Activated naive CD8-positive, alpha-beta T cell treated with anti-CD3 and anti-CD28 coated beads for 36 hours (primary cell): Measurements from ENCODE around the gene PTPRN2. TPM values are rescaled to one million over a fixed set of nuclear protein-coding genes. Genes with fewer than 3 reads are reported as not detected.
"Not testable (repeated sequence)": the region's sequence is repeated elsewhere in the genome, so short reads cannot be mapped to it uniquely, and the experiment has no call there.

Experiments used
- DNase-seq: peaks from one replicate; pipeline ENCODE4 v3.0.0; 2021
- H3K27ac Mint-ChIP-seq: one replicate; pipeline ENCODE4 v1.8.0; 2022; ENCODE audit warnings: mild to moderate bottlenecking, moderate library complexity, mixed read lengths
- H3K27me3 Mint-ChIP-seq: one replicate; pipeline ENCODE4 v1.8.0; 2022; ENCODE audit warnings: mild to moderate bottlenecking, mixed read lengths
- H3K36me3 Mint-ChIP-seq: one replicate; pipeline ENCODE4 v1.8.0; 2021; ENCODE audit warnings: mild to moderate bottlenecking, mixed read lengths
- H3K4me1 Mint-ChIP-seq: one replicate; pipeline ENCODE4 v1.8.0; 2021; ENCODE audit warnings: mixed read lengths
- H3K4me3 Mint-ChIP-seq: one replicate; pipeline ENCODE4 v1.8.0; 2022; ENCODE audit warnings: mild to moderate bottlenecking, moderate library complexity, mixed read lengths
- H3K9me3 Mint-ChIP-seq: one replicate; pipeline ENCODE4 v1.8.0; 2022; ENCODE audit warnings: mixed read lengths
- total RNA-seq, 2 experiments: library from RNA; stranded (reverse); gene quantifications; one replicate each; pipeline ENCODE4 v1.2.3, GENCODE V29; 2021

PTPRN2 gene
- total RNA-seq, 2 experiments from 2014 or later: 0.72 to 0.74 TPM

GRCh38 chr7:157712666-157713235 lies 874.9 kb downstream of the PTPRN2 start:
- no peak for DNase-seq
- H3K36me3 Mint-ChIP-seq: no peaks in the 10 kb centered on the region
- H3K27ac Mint-ChIP-seq: no peak overlapping the region
- H3K9me3 Mint-ChIP-seq: no peaks in the 10 kb centered on the region
- H3K4me3 Mint-ChIP-seq: no peak overlapping the region
- H3K4me1 Mint-ChIP-seq: no peaks in the 10 kb centered on the region
- H3K27me3 Mint-ChIP-seq: peaks cover 7% of the 10 kb centered on the region

DNA sequence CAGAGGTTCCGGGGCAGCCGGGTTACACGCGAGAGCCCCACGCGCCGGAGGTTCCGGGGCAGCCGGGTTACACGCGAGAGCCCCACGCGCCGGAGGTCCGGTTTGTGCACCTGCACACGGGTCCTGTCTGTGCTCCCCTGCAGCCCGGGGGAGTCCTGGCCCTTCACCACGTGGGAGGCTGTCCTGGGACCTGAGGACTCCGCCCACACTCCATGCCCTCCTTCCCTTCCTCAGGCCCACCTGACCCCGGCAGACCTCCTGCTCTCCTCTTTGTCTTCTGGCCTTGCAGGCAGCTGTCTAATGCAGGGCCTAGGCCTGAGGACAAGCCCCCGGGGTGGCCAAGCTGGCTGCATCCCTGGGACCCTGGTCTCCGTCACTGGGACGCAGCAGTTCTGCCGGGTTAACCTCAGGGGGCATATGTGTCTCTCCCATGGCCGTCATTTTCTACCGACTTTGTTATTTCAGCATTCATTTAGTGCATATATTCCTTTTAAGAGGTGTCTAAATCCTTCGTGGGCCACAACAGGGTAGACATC lies 876.2 kb downstream of the PTPRN2 start:
- H3K4me1 Mint-ChIP-seq: no peaks in the 10 kb centered on the region
- no peaks in the 10 kb centered on the region for H3K9me3 Mint-ChIP-seq
- no peak overlapping the region for H3K4me3 Mint-ChIP-seq
- no peak overlapping the region for H3K27ac Mint-ChIP-seq
- peaks cover 7% of the 10 kb centered on the region for H3K27me3 Mint-ChIP-seq
- DNase-seq: no peak
- no peaks in the 10 kb centered on the region for H3K36me3 Mint-ChIP-seq

DNA sequence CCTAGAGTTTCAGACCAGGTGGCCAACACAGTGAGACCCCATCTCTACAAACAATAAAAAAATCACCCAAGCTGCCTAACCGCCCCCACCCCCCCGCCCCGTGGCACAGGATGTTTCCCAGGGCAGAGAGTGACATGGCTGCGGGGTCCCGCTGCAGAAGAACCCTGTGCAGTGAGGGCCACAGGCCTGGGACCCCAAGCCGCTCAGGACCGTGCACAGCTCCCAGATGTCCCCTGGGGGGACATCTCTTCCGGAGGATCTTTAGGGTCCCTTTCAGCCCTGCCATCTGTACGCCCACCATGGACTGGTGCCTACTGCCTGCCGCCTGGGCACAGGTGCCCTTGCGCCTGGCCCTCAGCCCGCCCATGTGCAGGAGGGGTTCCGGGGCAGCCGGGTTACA lies 877.2 kb downstream of the PTPRN2 start:
- Mint-ChIP-seq H3K27me3 (peaks cover 7% of the 10 kb centered on the region), H3K4me3 (no peak overlapping the region), H3K9me3 (no peaks in the 10 kb centered on the region), H3K27ac (no peak overlapping the region), H3K36me3 (no peaks in the 10 kb centered on the region), H3K4me1 (no peaks in the 10 kb centered on the region)
- no peak for DNase-seq

DNA sequence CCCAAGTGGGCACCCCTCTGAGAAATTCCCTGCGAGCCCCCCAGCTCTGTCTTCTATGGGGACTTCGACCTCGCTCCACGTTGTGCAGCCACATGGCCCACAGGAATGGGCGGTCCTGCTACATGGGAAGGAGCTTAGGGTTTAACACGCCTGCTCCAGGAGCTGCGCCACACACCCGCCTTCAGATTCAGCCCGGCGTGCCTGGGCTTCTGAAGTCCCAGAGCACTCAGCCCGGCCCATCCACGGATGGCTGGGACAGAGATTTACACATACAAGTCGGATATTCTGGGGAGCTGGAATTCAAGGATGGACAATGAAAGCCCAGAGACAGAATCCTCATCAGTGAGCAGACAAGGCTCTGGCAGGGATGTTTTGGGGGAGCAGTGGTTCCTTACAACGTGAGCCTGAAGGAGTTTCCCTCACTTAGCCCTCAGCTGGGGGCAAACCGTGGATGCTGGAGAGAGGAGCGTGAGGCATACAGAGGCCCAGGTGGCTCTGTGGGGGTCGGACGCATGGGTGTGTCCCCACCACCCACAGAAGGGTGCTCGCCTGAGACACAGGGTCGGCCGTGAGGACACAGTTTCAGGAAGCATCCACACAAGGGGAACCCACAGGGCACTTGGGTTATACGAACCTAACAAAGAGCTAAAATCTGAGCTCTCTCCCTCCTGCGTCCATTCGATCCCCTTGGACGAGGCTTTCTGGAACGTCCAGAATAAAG lies 877.9 kb downstream of the PTPRN2 start:
- no peak for DNase-seq
- H3K27me3 Mint-ChIP-seq: peaks cover 7% of the 10 kb centered on the region

GRCh38 chr7:157708919-157709295 lies 878.7 kb downstream of the PTPRN2 start:
- Mint-ChIP-seq H3K4me1 (no peaks in the 10 kb centered on the region), H3K9me3 (no peaks in the 10 kb centered on the region), H3K4me3 (no peak overlapping the region), H3K27me3 (peaks cover 11% of the 10 kb centered on the region), H3K36me3 (no peaks in the 10 kb centered on the region), H3K27ac (no peak overlapping the region)
- DNase-seq: no peak

More for the DNA sequence above, 877.9 kb downstream of the PTPRN2 start:
- no peaks in the 10 kb centered on the region for H3K4me1 Mint-ChIP-seq
- H3K4me3 Mint-ChIP-seq: no peak overlapping the region
- H3K9me3 Mint-ChIP-seq: no peaks in the 10 kb centered on the region
- no peaks in the 10 kb centered on the region for H3K36me3 Mint-ChIP-seq
- no peak overlapping the region for H3K27ac Mint-ChIP-seq

GRCh38 chr7:157707983-157708918 lies 879.4 kb downstream of the PTPRN2 start:
- Mint-ChIP-seq H3K9me3 (no peaks in the 10 kb centered on the region), H3K27me3 (peaks cover 14% of the 10 kb centered on the region), H3K36me3 (no peaks in the 10 kb centered on the region), H3K4me3 (no peak overlapping the region), H3K4me1 (no peaks in the 10 kb centered on the region), H3K27ac (no peak overlapping the region)
- no peak for DNase-seq

DNA sequence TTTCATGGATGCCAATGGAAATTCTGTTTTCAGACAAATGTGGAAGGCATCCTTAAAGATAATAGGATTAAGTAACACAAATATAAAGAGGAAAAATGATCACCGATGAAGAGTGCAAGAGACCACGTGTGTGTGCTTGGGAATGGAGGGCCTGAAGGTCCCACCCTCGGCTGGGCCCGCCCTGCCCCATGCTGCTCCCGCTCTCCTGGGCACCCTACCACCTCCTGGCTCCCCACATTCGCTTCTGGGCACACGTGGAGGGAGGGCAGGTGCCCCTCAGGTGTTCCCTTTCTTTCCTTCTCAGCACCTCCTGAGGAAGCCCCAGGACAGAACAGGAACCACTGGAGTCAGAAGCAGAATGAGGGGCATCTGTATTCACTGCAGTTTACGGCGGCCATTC lies 883.3 kb downstream of the PTPRN2 start:
- Mint-ChIP-seq H3K9me3 (no peaks in the 10 kb centered on the region), H3K36me3 (no peaks in the 10 kb centered on the region), H3K27ac (no peak overlapping the region), H3K4me1 (no peaks in the 10 kb centered on the region), H3K27me3 (peaks cover 39% of the 10 kb centered on the region), H3K4me3 (no peak overlapping the region)
- DNase-seq: no peak

DNA sequence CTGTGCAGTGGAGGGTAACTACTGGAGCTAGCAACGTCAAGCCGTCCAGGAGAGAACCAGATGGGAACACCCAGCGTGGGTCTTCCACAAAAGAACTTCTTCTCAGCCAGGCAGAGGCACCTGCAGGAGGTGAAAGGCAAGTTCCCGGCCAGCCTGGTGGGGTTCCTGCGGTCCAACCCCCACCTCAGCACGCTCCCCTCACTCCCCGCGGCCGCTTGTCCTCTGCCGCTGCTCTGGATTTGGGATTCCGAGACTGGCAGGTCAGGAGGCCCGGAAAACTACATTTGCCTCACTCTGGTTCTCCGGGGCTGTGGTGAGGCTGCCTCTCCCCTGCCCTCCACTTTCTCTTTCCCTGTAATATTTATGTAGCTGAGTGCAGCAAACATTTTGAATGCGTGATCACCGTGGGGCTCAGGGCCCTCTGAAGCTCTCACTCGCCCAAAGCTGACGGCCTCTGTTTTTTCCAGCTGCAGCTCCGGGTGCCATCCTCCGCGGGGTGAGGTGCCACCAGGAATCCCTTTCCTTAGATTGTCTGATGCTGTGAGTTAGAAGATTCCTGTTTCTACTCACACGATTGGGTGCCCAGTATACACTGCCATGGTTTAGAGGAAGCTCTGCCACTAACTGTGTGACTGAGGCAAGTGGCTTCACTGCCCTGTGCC lies 884.0 kb downstream of the PTPRN2 start:
- Mint-ChIP-seq H3K4me1 (no peaks in the 10 kb centered on the region), H3K27ac (no peak overlapping the region), H3K4me3 (no peak overlapping the region), H3K27me3 (peaks cover 36% of the 10 kb centered on the region), H3K36me3 (no peaks in the 10 kb centered on the region), H3K9me3 (no peaks in the 10 kb centered on the region)
- DNase-seq: no peak

DNA sequence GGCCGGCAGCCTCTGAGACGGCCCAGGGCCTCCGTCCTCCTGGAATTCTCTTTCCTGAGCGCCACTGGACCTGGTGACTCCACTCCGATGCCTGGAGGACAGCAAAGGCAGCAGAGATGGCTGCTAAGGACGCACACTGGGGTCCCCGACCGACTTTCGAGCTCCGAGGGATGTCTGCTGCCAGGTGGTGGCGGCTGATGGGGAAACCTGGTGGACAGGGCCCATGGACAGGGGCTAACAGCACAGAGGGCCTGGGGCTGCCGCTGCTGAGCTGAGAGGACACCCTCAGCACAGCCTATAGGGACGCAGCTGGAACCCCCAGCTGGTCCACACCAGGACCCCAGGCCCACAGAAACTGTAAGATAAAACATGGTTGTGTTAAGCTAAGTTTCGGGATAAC lies 884.5 kb downstream of the PTPRN2 start:
- no peaks in the 10 kb centered on the region for H3K36me3 Mint-ChIP-seq

DNA sequence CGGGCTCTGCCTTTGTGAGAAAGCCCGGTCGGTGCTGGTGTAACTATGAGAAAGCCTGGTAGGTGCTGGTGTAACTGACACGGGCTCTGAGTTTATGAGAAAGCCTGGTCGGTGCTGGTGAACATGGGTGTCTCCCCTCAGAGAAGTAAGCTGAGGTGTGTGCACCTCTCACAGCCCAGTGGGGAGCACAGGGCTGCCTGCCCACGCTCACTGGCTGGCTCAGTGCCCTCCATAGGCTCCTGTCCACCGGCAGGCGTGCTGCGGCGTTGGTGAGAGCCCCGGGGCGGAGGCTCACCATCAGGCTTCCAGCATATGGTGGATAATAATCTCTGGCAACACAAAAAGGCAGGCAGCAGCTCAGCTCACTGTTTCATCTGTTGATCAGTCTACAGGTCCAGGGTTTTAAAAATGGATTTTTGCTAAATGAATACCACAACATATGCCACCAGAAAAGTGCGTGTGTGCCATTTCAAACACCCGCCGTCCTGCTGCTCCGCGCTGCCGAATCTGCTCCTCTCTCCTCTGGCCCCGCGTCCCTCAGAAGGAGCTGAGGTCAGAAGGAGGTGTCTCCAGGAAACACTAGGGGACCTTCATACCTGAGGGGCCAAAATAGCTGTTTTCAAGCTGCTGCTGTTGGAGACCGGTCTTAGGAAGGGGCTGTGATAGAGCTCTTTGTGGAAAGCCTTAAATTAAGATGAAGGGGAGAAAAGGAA lies 885.2 kb downstream of the PTPRN2 start:
- H3K4me3 Mint-ChIP-seq: no peak overlapping the region
- H3K27ac Mint-ChIP-seq: no peak overlapping the region
- no peaks in the 10 kb centered on the region for H3K9me3 Mint-ChIP-seq
- no peaks in the 10 kb centered on the region for H3K4me1 Mint-ChIP-seq
- DNase-seq: no peak
- no peaks in the 10 kb centered on the region for H3K36me3 Mint-ChIP-seq
- peaks cover 36% of the 10 kb centered on the region for H3K27me3 Mint-ChIP-seq

More for the DNA sequence above, 884.5 kb downstream of the PTPRN2 start:
- Mint-ChIP-seq H3K4me1 (no peaks in the 10 kb centered on the region), H3K9me3 (no peaks in the 10 kb centered on the region), H3K27ac (no peak overlapping the region), H3K4me3 (no peak overlapping the region), H3K27me3 (peaks cover 36% of the 10 kb centered on the region)
- no peak for DNase-seq

DNA sequence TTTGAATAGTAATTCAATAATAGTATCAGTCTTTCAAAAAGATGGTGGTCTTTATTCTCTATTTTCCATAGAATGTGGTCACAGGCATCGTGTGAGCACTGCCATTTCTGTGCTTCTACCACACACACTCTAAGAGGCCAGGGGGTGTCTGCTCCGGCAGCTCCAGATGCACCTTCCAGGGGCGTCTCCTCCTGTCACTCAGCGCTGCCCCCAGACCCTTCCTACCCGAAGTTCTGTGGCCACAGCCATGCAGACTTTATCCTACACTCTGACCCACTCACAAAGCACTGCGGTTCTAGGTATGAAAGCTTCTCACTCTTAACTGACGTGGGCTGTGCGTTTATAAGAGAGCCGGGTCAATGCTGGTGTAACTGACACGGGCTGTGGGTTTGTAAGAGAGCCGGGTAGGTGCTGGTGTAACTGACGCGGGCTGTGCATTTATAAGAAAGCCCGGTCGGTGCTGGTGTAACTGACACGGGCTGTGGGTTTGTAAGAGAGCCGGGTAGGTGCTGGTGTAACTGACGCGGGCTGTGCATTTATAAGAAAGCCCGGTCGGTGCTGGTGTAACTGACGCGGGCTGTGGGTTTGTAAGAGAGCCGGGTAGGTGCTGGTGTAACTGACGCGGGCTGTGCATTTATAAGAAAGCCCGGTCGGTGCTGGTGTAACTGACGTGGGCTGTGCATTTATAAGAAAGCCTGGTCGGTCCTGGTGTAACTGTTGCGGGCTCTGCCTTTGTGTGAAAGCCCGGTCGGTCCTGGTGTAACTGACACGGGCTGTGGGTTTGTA lies 886.0 kb downstream of the PTPRN2 start:
- H3K4me1 Mint-ChIP-seq, H3K9me3 Mint-ChIP-seq, H3K4me3 Mint-ChIP-seq, H3K36me3 Mint-ChIP-seq, H3K27ac Mint-ChIP-seq, DNase-seq: not testable (repeated sequence)
- H3K27me3 Mint-ChIP-seq: peaks cover 36% of the 10 kb centered on the region

- no peak for DNase-seq
- no peak overlapping the region for H3K4me3 Mint-ChIP-seq
These were observed 887.2 kb downstream of the PTPRN2 start for GRCh38 chr7:157700231-157701005.

DNA sequence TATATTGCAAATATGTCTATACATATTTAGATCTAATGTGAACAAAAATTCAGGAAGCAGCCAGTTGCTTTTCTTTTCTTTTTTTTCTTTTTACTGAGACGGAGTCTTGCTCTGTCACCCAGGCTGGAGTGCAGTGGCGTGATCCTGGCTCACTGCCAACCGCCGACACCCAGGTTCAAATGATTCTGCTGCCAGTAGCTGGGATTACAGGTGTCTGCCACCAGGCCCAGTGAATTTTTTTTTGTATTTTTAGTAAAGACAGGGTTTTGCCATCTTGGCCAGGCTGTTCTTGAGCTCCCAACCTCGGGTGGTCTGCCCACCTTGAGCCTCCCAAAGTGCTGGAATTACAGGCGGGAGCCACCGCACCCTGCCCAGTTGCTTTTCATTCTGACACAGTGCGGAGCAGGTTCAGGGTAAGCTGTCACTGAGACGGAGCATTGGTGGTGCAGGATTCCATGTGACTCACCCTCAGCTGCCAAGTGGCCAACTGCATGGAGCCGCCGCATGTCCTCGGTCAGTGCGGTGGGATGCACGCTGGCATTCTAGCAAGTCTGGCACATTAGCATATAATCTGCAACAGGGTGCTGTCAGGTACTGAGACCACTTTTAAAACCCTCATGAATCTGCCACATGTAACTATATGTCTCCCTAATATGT lies 888.1 kb downstream of the PTPRN2 start:
- peaks cover 42% of the 10 kb centered on the region for H3K27me3 Mint-ChIP-seq
- no peaks in the 10 kb centered on the region for H3K36me3 Mint-ChIP-seq
- H3K4me3 Mint-ChIP-seq: no peak overlapping the region
- H3K4me1 Mint-ChIP-seq: no peaks in the 10 kb centered on the region
- no peak overlapping the region for H3K27ac Mint-ChIP-seq
- DNase-seq: no peak
- peaks cover 2% of the 10 kb centered on the region for H3K9me3 Mint-ChIP-seq

More at GRCh38 chr7:157700231-157701005, 887.2 kb downstream of the PTPRN2 start:
- H3K4me1 Mint-ChIP-seq: no peaks in the 10 kb centered on the region
- no peaks in the 10 kb centered on the region for H3K36me3 Mint-ChIP-seq
- peaks cover 2% of the 10 kb centered on the region for H3K9me3 Mint-ChIP-seq
- H3K27ac Mint-ChIP-seq: no peak overlapping the region
- H3K27me3 Mint-ChIP-seq: peaks cover 39% of the 10 kb centered on the region
